ENCODE data around the gene MYO5C.

Gene MYO5C, protein sequence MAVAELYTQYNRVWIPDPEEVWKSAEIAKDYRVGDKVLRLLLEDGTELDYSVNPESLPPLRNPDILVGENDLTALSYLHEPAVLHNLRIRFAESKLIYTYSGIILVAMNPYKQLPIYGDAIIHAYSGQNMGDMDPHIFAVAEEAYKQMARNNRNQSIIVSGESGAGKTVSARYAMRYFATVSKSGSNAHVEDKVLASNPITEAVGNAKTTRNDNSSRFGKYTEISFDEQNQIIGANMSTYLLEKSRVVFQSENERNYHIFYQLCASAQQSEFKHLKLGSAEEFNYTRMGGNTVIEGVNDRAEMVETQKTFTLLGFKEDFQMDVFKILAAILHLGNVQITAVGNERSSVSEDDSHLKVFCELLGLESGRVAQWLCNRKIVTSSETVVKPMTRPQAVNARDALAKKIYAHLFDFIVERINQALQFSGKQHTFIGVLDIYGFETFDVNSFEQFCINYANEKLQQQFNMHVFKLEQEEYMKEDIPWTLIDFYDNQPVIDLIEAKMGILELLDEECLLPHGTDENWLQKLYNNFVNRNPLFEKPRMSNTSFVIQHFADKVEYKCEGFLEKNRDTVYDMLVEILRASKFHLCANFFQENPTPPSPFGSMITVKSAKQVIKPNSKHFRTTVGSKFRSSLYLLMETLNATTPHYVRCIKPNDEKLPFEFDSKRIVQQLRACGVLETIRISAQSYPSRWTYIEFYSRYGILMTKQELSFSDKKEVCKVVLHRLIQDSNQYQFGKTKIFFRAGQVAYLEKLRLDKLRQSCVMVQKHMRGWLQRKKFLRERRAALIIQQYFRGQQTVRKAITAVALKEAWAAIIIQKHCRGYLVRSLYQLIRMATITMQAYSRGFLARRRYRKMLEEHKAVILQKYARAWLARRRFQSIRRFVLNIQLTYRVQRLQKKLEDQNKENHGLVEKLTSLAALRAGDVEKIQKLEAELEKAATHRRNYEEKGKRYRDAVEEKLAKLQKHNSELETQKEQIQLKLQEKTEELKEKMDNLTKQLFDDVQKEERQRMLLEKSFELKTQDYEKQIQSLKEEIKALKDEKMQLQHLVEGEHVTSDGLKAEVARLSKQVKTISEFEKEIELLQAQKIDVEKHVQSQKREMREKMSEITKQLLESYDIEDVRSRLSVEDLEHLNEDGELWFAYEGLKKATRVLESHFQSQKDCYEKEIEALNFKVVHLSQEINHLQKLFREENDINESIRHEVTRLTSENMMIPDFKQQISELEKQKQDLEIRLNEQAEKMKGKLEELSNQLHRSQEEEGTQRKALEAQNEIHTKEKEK (N-terminal part only)

DNA sequence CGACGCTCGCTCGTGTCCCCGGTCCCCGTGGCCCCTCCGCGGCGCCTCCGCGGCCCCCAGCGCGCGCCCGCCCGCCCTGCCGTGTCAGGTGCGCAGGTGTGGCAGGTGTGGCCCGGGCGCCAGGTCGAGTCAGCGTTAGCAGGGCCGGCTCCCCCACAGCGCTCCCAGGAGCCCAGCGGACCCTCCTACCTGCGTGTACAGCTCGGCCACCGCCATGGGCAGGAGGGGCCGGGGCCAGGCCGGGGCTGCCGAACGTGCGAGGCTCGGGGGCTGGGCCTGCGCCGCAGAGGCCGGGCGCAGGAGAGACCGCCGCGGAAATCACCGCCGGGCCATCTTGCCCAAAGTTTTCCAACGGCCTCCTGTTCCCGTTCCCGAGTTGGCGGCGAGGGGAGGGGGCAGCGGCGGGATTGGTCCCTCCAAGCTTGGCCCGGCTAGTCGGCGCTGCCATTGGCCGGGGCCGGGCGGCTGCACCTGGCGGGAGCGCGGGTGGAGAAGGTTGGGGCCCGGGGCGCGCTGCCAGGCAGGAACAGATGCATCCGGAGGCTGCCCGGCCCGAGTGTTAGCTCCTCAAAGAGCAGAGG lies at the start of gene MYO5C:
Gene MYO5C, minus strand, starts transcription at position 384 of the 581 bp plus-strand sequence. Its CDS starts 168 bp downstream, at position 216.
- no peak for DNase-seq

DNA sequence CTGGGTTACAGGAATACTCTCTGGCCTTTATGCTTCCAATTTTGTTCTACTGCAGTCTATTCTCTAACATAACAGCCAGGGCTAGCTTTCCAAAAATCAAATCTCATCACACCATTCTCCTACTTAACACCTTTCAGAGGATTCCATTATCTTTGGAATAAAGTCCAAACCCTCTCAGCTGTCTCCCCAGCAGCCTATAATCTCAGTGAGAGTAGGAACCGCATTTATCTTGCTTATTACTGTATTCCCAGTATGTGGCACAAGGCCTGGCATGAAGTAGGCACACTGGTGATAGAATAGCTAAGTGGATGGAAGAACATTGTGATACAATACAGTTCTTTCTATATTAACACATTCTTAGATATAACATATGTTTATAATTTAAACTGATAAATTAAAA lies 49.0 kb upstream of the MYO5C start:
- DNase-seq: no peak

DNA sequence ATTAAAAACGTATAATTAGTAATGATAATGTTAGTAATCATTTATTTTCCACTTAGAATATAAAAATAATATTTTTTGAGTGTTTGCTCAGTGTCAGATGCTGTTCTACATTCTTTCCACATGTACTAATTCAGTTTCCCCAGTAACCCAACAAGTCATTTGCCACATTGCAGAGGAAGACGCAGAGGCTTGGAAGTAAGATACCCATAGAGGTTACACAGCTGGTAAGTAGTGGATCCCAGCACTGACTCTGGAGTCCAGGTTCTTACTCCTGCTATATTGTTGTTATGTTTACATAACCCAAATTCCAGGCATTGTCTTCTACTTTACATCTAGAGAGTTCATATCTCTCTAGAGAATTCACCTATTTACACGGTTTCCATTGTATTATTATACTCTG lies 48.2 kb upstream of the MYO5C start:
- no peak for DNase-seq

DNA sequence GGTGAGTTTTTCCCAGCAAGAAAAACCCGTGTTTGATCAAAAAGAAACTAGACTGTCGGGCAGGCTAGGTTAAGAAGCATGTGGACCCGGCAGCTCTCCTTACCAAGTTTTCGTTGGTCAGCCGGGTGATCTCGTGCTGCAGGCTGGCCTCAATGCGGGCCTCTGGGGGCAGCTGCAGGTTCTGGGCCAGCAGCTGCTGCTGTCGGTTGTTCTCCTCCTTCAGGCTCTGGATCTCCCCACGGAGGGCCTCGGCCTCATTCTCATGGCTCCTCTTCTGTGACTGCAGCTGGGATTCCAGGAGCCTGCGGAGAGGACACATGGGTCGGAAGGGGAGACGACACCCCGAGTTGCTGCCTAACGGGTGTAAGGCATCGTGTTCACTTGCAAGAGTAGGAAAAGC lies 44.5 kb upstream of the MYO5C start:
- no peak for DNase-seq

DNA sequence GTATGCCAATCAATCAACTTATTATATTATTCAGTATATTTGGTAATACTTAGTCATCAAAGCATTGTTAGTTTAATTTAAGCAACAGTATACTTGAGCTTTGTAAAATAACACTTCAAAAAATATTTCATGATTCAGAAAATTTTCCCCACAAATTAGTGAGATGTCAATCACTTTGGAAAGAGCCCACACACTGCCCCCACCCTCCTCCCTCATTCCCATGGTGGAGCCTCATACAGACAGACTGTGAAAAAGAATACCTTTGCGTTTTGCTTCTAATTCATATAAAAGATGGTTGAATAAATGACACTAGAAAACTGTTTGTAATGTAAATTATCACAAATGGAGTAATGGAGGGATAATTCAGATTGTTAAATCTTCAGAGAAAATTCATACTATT lies 43.3 kb upstream of the MYO5C start:
- no peak for DNase-seq

DNA sequence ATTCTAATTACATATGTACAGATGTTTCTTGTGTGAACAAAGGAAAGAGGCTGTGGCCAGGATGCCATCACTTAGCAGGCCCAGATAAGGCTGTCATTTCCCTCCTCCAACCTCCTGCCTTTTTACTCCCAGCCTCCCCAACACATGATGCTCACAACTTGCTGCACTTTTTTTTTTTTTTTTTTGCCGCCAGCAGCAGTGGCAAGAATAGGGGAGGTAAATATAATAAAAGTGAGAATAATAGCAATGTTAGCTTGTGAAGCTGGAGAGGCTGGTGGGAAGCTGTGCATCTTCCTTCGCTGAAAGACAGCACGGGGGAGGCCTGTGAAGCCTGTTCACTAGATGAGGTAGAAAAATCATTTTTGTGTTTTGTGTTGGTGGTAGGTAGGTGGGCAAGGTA lies 42.5 kb upstream of the MYO5C start:
- DNase-seq: no peak

DNA sequence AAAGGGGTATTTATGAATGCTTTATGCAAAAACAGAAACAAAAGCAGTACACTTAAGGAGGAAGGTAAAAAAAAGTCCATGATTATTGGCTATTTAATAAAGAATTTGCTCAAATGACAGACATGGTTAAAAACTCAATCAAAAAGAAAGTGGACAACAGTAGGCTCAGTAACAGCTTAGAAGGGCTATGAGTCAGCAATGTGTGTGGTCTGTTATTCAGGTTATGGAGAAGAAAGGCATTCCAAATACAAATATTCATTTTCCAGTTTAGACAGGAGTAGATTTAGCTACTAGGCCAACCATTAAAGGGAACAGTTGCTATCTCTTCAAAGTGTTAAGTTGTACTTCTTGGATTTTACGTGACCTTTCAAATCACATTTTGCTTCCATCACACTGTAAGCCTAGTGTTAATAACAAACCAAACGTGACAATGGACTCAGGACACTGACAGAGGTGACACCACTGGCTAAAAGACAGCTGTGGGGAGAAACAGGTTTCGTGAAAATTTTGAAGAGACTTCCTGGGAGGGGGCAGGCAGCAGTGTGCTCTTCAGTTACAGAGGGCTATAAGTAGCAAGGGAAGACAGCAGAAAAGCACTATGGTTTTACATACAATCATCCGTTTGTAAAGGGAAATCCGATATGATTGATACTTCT lies 41.7 kb upstream of the MYO5C start:
- DNase-seq: no peak

DNA sequence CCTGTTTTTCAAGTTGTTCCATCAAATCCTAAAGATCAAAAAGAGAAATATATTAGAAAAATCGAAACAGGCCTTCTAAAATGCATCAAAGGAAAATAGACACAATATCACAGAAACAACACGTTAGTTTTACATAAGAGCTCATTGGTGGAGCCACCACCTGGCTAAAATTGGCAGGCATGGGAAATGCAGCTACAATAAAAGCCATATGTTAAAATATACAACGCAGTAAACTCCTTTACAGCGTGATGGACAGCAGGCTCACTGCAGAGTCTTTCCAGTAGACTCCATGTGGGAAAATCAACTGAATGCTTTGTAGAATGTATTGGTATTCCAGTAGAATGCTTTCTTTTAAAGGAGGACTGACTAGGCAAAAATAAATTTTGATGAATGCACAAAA lies 40.9 kb upstream of the MYO5C start:
- no peak for DNase-seq

DNA sequence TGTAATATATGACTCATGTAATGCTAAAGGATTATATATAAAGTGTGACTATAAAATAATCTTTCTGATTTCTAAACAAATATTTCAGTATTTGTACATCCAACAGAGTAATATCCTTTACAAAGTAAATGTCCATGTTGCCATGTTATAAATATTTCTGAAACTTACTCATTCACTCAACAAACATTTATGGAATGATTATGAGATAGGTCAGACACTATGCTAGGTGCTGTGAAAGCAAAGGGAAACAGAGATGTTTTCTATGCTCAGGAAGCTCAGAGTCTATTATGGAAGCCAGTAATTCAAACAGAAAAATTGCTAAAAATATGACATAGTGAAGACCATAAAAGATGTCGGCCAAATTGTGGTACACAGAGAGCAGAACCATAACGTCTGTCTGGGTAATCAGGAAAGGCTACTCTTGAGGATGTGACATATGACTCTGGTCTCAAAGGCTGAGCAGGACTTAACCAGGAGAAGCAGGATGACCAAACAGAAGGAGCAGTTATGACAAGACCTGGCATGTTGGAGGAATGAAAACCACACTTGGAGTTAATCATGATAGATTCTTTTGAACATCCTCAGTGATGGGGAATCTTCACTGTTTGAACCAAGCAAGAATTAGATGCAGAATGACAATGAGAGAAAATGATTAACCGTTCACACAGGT lies 39.0 kb upstream of the MYO5C start:
- no peak for DNase-seq

DNA sequence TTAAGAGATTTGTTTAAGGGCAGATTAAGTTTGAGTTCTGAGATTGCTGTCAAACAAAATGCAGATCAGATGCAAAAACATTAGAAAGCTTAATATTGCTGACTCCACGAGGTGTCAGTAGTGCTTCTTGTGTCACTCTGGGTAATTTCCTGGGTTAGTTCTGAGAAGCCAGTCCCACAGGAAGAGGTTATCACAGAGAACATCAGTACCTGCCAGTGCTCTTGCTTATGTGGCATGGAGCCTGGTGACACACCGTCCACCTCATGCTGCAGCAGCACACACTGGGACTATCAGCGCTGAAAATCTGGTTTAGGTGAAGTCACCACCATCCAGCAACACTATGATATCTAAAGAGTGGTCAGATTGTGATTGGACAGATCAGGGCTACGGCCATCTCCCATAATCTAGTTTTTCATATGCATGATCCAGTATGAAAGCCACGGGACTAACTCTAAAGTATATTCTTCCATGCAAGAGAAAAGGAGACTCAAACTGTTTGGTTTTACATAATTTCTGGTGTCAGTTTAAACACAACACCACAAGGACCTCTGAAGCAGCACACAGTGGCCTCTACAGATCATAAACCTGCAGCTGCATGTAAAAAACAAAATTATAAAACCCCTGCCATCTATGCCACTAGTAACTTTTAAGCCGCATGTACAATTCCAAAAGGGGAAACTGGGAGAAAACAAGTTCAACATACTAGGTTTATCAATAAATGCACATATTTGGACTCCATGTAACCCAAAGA lies 36.1 kb upstream of the MYO5C start:
- DNase-seq: peak; percentile 43

DNA sequence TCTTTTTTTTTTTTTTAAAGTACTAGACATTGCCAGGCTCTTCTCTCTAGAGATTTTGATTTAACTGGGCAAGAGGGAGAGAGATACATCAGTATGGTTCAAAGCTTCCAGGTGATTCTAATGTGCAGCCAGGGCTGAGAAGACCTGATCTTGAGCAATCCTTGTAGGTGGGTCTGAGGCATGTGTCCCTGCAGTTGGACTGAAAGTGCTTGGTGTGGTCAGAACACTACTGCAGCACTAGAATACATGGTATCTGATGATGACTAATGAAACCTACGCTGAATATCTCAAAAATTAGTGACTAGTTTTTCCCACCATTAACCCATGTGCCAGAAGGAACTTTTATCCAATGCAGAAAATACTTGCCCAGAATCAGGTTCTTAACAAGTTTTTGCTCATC lies 34.4 kb upstream of the MYO5C start:
- no peak for DNase-seq

DNA sequence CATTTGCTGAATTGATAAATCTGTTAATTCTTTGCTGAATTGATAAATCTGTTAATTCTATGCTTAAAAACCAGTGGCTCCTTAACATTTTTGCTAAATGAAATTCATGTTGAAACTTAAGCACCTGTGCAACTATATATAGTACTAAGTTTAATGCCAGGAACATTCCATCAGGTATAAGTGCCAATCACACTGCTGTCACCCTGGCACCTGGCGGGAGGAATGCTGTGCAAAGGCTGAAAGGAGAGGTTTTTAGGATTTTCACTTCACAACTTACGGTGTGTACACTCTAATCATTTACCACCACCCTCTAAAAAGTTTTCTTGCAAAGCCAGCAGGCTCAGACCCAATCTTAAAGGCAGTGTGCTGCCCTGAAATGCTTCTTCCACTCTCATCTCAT lies 33.5 kb upstream of the MYO5C start:
- no peak for DNase-seq

DNA sequence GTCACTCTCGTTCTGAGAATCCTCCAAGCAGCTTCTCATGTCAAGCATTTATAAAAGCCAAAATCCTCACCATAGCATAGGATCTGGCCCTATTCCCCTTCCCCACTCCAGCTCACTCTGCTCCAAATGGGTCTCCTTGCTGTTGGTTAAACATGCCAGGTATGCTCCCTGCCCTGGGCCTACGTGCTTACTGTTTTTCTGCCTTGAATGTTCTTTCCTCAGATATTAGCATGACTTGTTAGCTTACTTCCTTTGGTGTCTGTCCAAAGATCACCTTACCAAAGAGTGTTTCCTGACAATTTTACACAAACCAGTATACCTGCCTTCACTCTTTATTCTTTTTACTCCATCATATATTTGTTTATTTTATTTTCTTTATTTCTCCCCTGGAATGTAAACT lies 33.1 kb upstream of the MYO5C start:
- DNase-seq: no peak

DNA sequence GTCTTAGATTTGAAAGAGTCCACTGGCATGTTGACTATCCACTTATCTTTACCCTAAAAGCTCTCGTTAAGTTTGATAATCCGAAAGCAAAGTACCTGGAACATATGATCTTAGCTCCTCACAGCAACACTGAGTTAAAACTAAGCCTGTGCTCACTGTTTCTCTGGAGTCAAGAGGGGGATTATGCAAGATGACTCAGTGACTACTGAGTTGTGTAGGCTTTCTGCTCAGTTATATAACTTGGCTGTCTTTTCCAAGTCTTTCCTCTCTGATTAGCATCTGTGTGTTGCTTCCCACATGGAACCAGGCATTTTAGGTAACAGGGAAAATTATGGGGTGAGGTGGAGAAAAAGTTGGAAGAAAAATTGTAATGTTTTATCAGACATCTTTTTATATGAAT lies 31.2 kb upstream of the MYO5C start:
- no peak for DNase-seq

DNA sequence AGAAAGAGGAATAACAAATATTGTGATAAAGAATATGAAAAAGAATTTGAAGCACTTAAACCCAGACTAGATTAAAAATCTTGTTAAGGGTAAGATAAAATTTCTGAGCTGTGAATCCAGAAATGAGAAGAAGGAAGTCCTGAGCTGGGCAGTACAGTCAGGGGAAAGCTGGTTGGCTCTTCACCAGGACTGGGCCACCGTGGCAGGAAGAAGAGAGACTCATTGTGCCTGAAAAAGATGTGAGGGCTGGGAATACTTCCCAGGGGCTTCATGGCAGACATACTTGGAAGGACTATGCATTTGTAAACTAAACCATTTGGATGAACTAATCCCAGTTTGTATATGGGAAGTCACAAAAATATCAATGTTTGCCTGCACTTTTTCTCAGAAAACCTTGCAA lies 28.5 kb upstream of the MYO5C start:
- no peak for DNase-seq

DNA sequence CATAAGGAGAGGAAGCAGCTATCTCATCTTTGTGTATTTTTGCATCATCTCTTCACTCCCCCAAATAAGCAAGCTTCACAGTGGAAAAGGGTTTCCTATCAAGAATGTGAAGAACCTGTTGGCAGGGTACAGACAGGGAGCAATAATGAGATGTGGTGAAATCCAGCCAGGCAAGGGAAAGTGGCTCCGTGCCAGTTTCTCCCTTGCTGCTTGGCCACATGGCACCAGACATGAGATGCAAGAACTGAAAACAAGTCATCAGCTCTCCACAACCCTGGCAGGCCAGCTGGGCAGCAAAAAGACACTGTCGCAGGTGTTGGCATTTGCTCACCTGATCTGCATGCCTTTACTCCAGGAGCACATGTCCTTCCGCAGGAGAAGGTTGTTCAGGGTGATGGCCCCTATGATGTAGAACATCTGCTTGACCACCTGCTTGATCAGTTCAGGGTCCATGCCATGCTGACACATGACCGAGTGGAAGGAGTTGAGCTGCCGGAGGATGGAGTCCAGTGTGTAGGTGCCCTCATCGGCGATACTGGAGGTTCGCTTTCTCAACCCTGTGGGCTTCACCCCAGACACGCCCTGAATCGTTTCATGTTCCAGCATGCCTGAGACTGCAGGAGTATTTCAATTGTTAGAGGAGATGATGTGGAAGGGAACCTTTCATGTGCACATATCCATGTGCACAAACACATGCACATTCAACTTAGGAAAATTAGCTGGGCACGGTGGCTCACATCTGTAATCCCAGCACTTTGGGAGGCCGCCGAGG lies 23.3 kb upstream of the MYO5C start:
- DNase-seq: no peak

DNA sequence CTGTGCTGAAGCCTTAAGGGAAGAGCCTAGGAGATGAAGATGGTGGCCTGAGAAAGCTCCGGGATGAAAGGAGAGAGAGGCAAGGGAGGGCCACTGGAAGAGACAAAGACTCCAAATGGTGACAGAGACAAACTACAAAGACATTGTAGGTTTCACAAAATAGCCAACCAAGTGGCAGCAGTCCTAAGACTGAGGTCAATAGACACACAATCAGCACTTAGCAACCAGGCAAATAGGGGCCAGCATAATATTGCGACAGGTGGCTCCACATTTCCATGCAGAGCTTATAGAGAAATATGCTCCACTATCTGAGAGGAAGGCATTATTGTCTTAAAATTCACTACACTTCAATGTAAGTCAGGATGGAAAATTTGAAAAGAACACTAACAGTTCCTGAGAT lies 22.1 kb upstream of the MYO5C start:
- no peak for DNase-seq

DNA sequence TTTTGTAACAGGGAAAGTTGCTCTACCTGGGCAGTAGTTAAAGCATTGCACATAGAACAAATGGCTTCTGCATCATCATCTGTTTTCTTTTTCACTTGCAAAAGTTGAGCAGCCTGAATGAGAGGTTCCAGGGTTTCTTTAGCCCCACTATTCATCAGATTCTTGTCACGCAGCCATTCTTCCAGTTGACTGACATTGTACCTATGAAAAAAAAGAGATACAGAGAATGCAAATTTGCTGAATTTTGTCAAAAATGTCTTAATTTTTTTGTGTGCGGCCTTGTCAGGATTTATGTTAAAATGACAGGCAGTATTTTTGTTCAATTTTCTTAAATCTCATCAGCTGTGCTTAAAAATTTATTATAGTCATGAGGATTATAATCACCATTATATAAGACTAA lies 21.4 kb upstream of the MYO5C start:
- no peak for DNase-seq

DNA sequence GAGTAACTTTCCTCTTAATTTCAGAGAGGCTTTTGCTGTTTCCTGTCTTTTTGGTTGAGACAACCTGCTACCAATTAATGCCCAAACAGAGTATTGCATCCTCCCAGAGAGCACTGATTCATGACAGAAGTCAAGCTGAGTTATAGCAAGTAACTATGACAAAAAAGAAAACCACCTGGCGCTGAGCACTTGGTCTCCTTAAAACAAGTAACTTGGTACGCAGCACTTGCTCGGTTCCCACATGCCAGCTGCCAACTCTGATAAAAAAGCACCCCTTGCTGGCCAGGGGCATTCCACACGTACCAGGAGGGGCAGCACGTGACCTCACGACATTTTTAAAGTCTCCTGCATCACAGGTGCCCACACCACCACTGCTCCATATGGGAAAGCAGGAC lies 13.5 kb upstream of the MYO5C start:
- no peak for DNase-seq

DNA sequence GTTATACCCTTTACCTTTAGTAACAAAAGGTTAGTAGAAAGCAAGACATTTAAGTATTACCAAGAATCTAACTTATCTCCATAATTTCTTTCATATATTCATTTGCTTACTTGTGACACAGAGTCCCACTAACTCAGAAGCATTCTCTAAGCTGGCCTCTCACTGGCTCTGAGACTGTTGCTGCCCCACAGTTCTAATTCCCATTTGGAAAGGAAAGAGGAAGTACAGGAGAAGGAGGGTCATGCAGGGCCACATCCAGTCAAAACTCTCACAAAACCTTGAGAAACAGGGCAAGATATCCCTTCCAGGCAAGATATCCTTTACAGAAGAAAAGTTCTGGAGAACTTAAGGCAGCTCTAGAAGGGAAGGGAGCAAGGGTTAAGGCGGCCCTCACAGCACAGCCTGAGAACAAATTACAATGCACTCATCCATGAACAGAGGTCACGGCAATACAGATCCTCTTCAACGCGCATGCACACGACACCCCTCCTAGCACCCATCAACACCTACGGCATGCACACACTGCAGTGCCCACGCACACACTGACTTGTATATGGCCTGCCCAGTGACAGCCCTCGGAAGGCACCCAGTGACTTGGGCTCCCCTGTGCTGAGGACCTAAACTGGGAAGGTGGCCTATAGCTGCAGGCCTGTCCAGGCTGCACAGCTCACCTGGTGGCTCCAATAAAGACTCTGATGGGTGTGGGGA lies 13.0 kb upstream of the MYO5C start:
- no peak for DNase-seq

All from activated T-cell treated with anti-CD3 and anti-CD28 coated beads, Interleukin-2, amount 50 U/mL, for 1 hour (primary cell).